Endothelial cell of umbilical vein (primary cell): ENCODE results near the gene SPDEF. TPM values are rescaled to one million over a fixed set of nuclear protein-coding genes. Genes with fewer than 3 reads are reported as not detected.

Source experiments
- BruUV-seq: library from RNA; stranded (reverse); fragments of 400-500 nt; replicated peaks from 2 replicates; lab custom pipeline; 2021; lab: Mats Ljungman, UMichigan
- CTCF ChIA-PET: fragments of 300-600, 350-600 bp; sonication (Branson Sonifier 250); formaldehyde crosslinking; loops from one replicate; lab custom pipeline; 2021; ENCODE audit warnings: antibody characterized with exemption, inconsistent platforms; lab: Charles Lee
- POLR2A ChIA-PET: fragments of 300-600, 350-600 bp; sonication (Branson Sonifier 250); formaldehyde crosslinking; loops from one replicate; lab custom pipeline; 2021; ENCODE audit warnings: antibody characterized with exemption, inconsistent platforms; lab: Charles Lee
- DNase-seq: peaks from one replicate; pipeline ENCODE4 v3.0.0-alpha.2; 2011; ENCODE audit warnings: low read depth, low spot score
- FAIRE-seq: peaks from 2 replicates; lab custom pipeline; 2011; peaks lifted over from hg19 to GRCh38; lab: Jason Lieb, UNC
- H2AFZ ChIP-seq: 2 replicates; pipeline ENCODE4 v1.6.0; 2012; ENCODE audit warnings: low read depth, low read length, control low read depth, inconsistent platforms
- H3K27ac ChIP-seq: 2 replicates; pipeline ENCODE4 v1.5.1; 2011; ENCODE audit warnings: low read depth, mild to moderate bottlenecking, control low read depth, low read length, moderate library complexity; ENCODE audit not compliant: insufficient read depth
- H3K27me3 ChIP-seq, 2 experiments: 2 replicates each; pipeline versions ENCODE4 v1.6.0 to v1.6.1; 2011; ENCODE audit warnings: low read length in 2 of 2, mixed read lengths in 1 of 2; ENCODE audit not compliant: control insufficient read depth in 2 of 2, insufficient read depth in 2 of 2
- H3K36me3 ChIP-seq, 2 experiments: 2 replicates in 1 of 2; 3 replicates in 1 of 2; pipeline ENCODE4 v1.5.1; 2011; ENCODE audit warnings: low read length in 2 of 2, mild to moderate bottlenecking in 1 of 2, moderate library complexity in 1 of 2; ENCODE audit not compliant: control insufficient read depth in 2 of 2, insufficient read depth in 2 of 2; ENCODE audit errors: extremely low read depth in 1 of 2
- H3K4me1 ChIP-seq: 3 replicates; pipeline ENCODE4 v1.5.1; 2011; ENCODE audit warnings: mild to moderate bottlenecking, low read length; ENCODE audit not compliant: control insufficient read depth, insufficient read depth; ENCODE audit errors: extremely low read depth
- H3K4me2 ChIP-seq: 2 replicates; pipeline ENCODE4 v1.6.1; 2011; ENCODE audit warnings: low read length, control low read depth, mixed read lengths; ENCODE audit not compliant: insufficient read depth
- H3K4me3 ChIP-seq, 3 experiments: fragments of 200-600 bp in 1 of 3; sonication (generic), shearing (Covaris generic) in 1 of 3; replicated peaks in 1 of 3; 2 replicates each; pipeline ENCODE4 v1.5.1; 2011 to 2016; ENCODE audit warnings: control low read depth in 3 of 3, low read length in 3 of 3, mild to moderate bottlenecking in 2 of 3, inconsistent platforms in 1 of 3, low read depth in 1 of 3, moderate library complexity in 1 of 3; ENCODE audit not compliant: insufficient read depth in 1 of 3
- H3K79me2 ChIP-seq: 2 replicates; pipeline ENCODE4 v1.6.0; 2012; ENCODE audit warnings: low read length, inconsistent platforms; ENCODE audit not compliant: control insufficient read depth, insufficient read depth
- H3K9ac ChIP-seq: replicated peaks from 2 replicates; pipeline ENCODE3; 2011; ENCODE audit warnings: low read length, control low read depth; ENCODE audit not compliant: insufficient read depth; ENCODE audit errors: extremely low read depth
- H3K9me1 ChIP-seq: replicated peaks from 3 replicates; pipeline ENCODE4 v1.6.0; 2011; ENCODE audit warnings: mild to moderate bottlenecking, low read length; ENCODE audit not compliant: control insufficient read depth, insufficient read depth; ENCODE audit errors: extremely low read depth
- H3K9me3 ChIP-seq: replicated peaks from 2 replicates; pipeline ENCODE4 v1.5.1; 2012; ENCODE audit warnings: low read length, inconsistent platforms; ENCODE audit not compliant: control insufficient read depth, insufficient read depth
- H4K20me1 ChIP-seq: replicated peaks from 2 replicates; pipeline ENCODE3; 2011; ENCODE audit warnings: mild to moderate bottlenecking, low read length; ENCODE audit not compliant: control insufficient read depth, insufficient read depth; ENCODE audit errors: extremely low read depth
- CTCF ChIP-seq, 2 donors: IDR thresholded peaks; 1 replicate in 1 of 2; 2 replicates in 1 of 2; pipeline ENCODE4 v1.5.1; 2011; ENCODE audit warnings: low read length in 2 of 2, mild to moderate bottlenecking in 2 of 2, moderate library complexity in 2 of 2, control low read depth in 1 of 2, inconsistent platforms in 1 of 2, low read depth in 1 of 2; ENCODE audit not compliant: insufficient read depth in 1 of 2; ENCODE audit errors: extremely low read depth in 1 of 2
- EZH2 ChIP-seq: IDR thresholded peaks from 2 replicates; pipeline ENCODE4 v1.6.1; 2012; ENCODE audit warnings: borderline replicate concordance, low read depth, mild to moderate bottlenecking, moderate library complexity, low read length, inconsistent platforms; ENCODE audit not compliant: severe bottlenecking
- FOS ChIP-seq: IDR thresholded peaks from 2 replicates; pipeline ENCODE4 v1.6.1; 2011; ENCODE audit warnings: mild to moderate bottlenecking, low read length, moderate library complexity, borderline replicate concordance; ENCODE audit not compliant: insufficient read depth
- GATA2 ChIP-seq: IDR thresholded peaks from 2 replicates; pipeline ENCODE4 v1.7.0; 2011; ENCODE audit warnings: low read depth, mild to moderate bottlenecking, moderate library complexity, mixed read lengths, low read length; ENCODE audit not compliant: insufficient read length, insufficient read depth
- JUN ChIP-seq: IDR thresholded peaks from 2 replicates; pipeline ENCODE4 v1.6.1; 2011; ENCODE audit warnings: borderline replicate concordance, low read depth; ENCODE audit not compliant: insufficient read length, insufficient read depth
- MAX ChIP-seq: IDR thresholded peaks from 2 replicates; pipeline ENCODE4 v1.6.1; 2011; ENCODE audit not compliant: insufficient read depth, insufficient read length
- MYC ChIP-seq: IDR thresholded peaks from one replicate; pipeline ENCODE4 v1.6.1; 2011; ENCODE audit warnings: mild to moderate bottlenecking, low read depth, low read length
- POLR2A ChIP-seq: IDR thresholded peaks from 2 replicates; pipeline ENCODE4 v1.6.1; 2012; ENCODE audit warnings: low read depth, mild to moderate bottlenecking, control low read depth, low read length
- POLR2AphosphoS5 ChIP-seq: IDR thresholded peaks from 2 replicates; pipeline ENCODE4 v1.6.1; 2012; ENCODE audit warnings: low read depth, mild to moderate bottlenecking, control low read depth, low read length, moderate library complexity; ENCODE audit not compliant: insufficient read depth
- dilution Hi-C: fragments of 300-500 bp; cut with MboI; formaldehyde crosslinking; loops from one replicate; pipeline ENCODE4 v1.15.0; 2019; ENCODE audit warnings: low sequenced_read_pairs; ENCODE audit not compliant: extremely low pct_ligation_motif_present
- intact Hi-C: fragments of 100-400 bp; cut with micrococcal nuclease; formaldehyde crosslinking; loops from one replicate; pipeline ENCODE4 v1.10.0; 2022
- polyA plus RNA-seq, 4 experiments: library from polyadenylated mRNA; depleted of rRNA in 3 of 4; stranded (reverse) in 3 of 4; unstranded in 1 of 4; fragments of >200 nt; gene quantifications; 2 replicates each; pipeline versions ENCODE4 v1.2.1 to v1.2.3, GENCODE V29; 2011 to 2012; ENCODE audit warnings: missing spikeins in 1 of 4
- total RNA-seq: library from RNA; stranded (reverse); gene quantifications from 2 replicates; pipeline ENCODE4 v1.2.3, GENCODE V29; 2021

SPDEF gene
- total and polyA plus RNA-seq, 2 donors (not counting 3 experiments of a cell fraction or from before 2014, with no cell fraction given): not detected

GRCh38 chr6:34506718-34507117 is 49.4 kb downstream of the SPDEF start:
- Histone ChIP-seq H3K4me2 (no peak overlapping the region), H3K4me1 (no peaks in the 10 kb centered on the region), H3K9me1 (no peaks in the 10 kb centered on the region), H3K27ac (no peak overlapping the region), H4K20me1 (no peaks in the 10 kb centered on the region), H3K27me3 (peaks cover 5 to 10% of the 10 kb centered on the region in 2 experiments), H3K79me2 (no peaks in the 10 kb centered on the region), H3K9ac (no peak overlapping the region), H3K36me3 (no peaks in the 10 kb centered on the region), H3K9me3 (no peaks in the 10 kb centered on the region), H2AFZ (no peak overlapping the region), H3K4me3 (no peak overlapping the region)
- intact Hi-C loops: no loop called here
- DNase-seq (no peak), FAIRE-seq (no peak)
- POLR2A ChIA-PET: no interaction called here
- CTCF ChIA-PET: no interaction called here
- no TSS peak for BruUV-seq
- dilution Hi-C loops: no loop called here
- TF ChIP-seq MYC (no peak), MAX (no peak)

- Histone ChIP-seq H2AFZ (no peak overlapping the region), H3K4me1 (no peaks in the 10 kb centered on the region), H3K9me3 (no peaks in the 10 kb centered on the region), H3K9me1 (no peaks in the 10 kb centered on the region), H3K27ac (no peak overlapping the region), H3K4me3 (no peak overlapping the region), H3K79me2 (no peaks in the 10 kb centered on the region), H3K4me2 (no peak overlapping the region), H4K20me1 (no peaks in the 10 kb centered on the region), H3K9ac (no peak overlapping the region), H3K27me3 (peaks cover 0 to 9% of the 10 kb centered on the region in 2 experiments), H3K36me3 (no peaks in the 10 kb centered on the region)
- ChIA-PET POLR2A (no interaction called here), CTCF (interaction anchor here (0.9 to 1.3 kb wide), 2 partner anchors 16 to 22 kb away, joined by 3 read pairs; no protein-coding TSS in a partner anchor)
- DNase-seq (no peak), FAIRE-seq (no peak)
- no TSS peak for BruUV-seq
- TF ChIP-seq POLR2AphosphoS5 (no peak), CTCF (IDR thresholded peaks at IDR 0.05; ENCODE audit: extremely low read depth in 1 of 2, insufficient read depth in 1 of 2, low read depth in 1 of 2, low read length in 2 of 2) (no peak), GATA2 (no peak), POLR2A (no peak), MAX (no peak), JUN (no peak), FOS (no peak), EZH2 (no peak), MYC (no peak)
- dilution Hi-C loops: no loop called here
- intact Hi-C loops: no loop called here
Measured at GRCh38 chr6:34497411-34497810, 58.7 kb downstream of the SPDEF start.
